GM12873 (cell line): ENCODE data around the gene PGD.
A peak's percentile ranks its signal among the peaks of the same experiment; 100 is the strongest.

Experiments used
- TF ChIP-seq, protein P1 (sequence below): IDR thresholded peaks from 2 replicates; pipeline ENCODE4 v1.5.1; 2012; ENCODE audit warnings: low read depth, mild to moderate bottlenecking, moderate library complexity, low read length, control low read depth; ENCODE audit not compliant: insufficient read depth; ENCODE audit errors: missing control alignments

The PGD gene

GRCh38 chr1:10377365-10378029, 21.4 kb upstream of the PGD start:
- TF ChIP-seq, protein P1, sequence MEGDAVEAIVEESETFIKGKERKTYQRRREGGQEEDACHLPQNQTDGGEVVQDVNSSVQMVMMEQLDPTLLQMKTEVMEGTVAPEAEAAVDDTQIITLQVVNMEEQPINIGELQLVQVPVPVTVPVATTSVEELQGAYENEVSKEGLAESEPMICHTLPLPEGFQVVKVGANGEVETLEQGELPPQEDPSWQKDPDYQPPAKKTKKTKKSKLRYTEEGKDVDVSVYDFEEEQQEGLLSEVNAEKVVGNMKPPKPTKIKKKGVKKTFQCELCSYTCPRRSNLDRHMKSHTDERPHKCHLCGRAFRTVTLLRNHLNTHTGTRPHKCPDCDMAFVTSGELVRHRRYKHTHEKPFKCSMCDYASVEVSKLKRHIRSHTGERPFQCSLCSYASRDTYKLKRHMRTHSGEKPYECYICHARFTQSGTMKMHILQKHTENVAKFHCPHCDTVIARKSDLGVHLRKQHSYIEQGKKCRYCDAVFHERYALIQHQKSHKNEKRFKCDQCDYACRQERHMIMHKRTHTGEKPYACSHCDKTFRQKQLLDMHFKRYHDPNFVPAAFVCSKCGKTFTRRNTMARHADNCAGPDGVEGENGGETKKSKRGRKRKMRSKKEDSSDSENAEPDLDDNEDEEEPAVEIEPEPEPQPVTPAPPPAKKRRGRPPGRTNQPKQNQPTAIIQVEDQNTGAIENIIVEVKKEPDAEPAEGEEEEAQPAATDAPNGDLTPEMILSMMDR, result peak; percentile 69

DNA sequence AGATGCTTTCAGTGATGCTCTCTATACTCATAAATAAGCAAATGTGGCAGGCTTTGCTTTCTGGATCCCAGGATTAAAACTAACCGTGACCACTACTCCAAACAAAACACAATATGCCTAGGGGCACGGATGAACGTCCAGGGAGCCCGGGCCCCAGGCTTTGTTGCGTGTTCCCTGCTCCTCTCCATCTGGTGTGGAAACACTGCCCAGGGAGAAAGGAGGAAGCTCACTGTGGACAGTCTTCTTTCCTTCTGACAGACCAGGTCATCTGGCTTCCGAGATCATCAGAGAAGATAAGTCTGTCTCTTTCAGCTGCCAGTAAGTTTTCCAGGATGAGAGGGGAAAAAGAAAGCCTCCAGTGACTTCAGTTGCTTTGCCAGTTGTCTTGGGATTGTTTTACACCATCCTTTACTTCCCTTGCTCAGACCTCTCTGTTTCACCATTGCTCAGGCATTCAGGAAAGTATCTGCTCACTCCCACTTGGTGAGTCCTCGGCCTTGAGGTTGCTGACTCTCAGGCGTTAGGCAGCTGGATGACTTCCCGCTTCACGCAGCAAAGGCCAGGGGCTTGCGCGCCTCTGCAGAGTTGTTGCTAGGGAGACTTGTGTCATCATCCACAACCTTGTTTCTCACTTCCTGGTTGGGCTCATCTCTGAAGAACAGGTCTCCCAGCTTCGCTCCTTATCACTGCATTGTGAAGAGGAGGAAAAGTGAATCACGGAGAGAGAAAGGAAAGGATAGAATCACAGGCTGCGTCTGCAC, 20.6 kb upstream of the PGD start:
- TF ChIP-seq, protein P1, result no peak

- TF ChIP-seq, protein P1, result no peak
Observed at GRCh38 chr1:10379101-10379620, 19.7 kb upstream of the PGD start.

DNA sequence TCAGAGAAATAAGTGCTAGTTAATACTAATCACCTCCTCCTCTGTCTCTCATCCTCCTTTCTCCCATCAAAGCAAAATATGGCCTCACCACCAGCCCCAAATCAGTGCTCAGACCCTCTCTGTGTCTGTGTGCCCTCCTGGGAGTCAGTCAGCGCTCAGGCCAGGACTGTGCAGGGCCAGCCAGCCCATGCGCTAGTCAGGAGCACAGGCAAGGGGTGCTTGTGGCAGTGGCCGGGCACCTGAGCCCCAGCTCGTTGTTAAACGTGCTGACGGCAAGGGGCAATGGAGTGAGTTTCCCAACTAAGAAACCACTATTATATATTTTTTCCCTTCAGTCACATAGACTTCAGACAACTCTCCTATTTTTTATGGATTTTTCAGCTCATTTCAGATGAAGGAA, 19.2 kb upstream of the PGD start:
- TF ChIP-seq, protein P1, result no peak

DNA sequence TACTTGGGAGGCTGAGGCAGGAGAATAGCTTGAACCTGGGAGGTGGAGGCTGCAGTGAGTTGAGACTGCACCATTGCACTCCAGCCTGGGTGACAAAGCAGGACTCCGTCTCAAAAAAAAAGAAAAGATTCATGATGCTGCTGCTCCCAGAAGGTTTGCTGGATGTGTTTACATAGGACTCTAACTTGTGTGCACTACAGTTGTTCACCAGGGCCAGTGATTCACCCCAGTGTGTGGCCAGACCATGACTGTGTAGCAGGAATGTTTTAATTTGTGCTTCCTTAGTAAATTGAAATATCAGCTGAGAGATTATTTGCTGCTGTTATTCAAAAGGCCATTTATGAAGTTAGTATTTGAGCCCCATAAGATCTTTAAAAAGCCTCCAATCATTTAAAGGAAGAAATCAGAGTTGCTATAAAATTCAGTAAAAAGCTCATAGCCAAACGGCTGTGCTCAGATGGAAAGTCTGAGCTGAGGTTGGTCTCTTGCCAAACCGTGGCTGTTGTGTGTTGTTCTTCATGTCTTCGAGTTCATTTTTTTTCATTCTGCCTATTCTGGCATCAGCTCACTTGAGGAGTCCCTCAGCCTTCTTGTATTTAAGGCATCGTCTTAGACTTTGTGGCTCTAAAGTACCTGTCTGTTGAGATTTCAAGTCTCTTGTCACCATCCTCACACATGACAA, 18.1 kb upstream of the PGD start:
- TF ChIP-seq, protein P1, result no peak

- TF ChIP-seq, protein P1, result no peak
Observed at GRCh38 chr1:10383630-10384029, 15.2 kb upstream of the PGD start.

DNA sequence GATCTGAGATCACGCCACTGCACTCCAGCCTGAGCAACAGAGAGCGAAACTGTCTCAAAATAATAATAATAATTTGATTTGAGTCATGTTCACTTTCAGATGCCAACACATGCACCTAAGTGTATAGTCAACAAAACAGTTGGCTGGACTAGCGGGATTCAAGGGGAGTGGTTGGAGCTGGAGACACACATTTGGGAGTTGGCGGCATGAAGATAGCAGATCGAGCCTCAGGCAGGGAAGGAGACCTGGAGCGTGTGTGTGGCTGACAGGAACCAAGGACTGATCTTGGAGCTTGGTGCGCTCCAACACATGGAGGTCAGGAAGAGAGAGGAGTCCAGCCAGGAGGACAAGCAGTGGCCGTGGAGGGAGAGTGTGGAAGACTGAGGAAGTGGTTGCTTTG, 14.6 kb upstream of the PGD start:
- TF ChIP-seq, protein P1, result no peak
